Right atrium auricular region (tissue), 2 donors: ENCODE data around the gene ZNF700. TPM values are rescaled to one million over a fixed set of nuclear protein-coding genes. Genes with fewer than 3 reads are reported as not detected.
"Not testable (repeated sequence)": the region's sequence is repeated elsewhere in the genome, so short reads cannot be mapped to it uniquely, and the experiment has no call there.

Source experiments
- DNase-seq: peaks from one replicate; pipeline ENCODE4 v3.0.0-alpha.2; 2019; ENCODE audit warnings: low spot score
- H3K27ac ChIP-seq, 2 donors: fragments of 200-600 bp; sonication (generic); 1 replicate in 1 of 2; 2 replicates in 1 of 2; pipeline ENCODE4 v1.5.1; 2016 to 2019
- H3K27me3 ChIP-seq, 2 donors: fragments of 200-600 bp; sonication (generic); one replicate each; pipeline versions ENCODE4 v1.5.1 to v1.6.0; 2017 to 2019
- H3K36me3 ChIP-seq: fragments of 200-600 bp; sonication (generic); one replicate; pipeline ENCODE4 v1.5.1; 2016
- H3K4me1 ChIP-seq, 2 donors: fragments of 200-600 bp; sonication (generic); one replicate each; pipeline versions ENCODE4 v1.5.1 to v1.6.0; 2017 to 2019
- H3K4me3 ChIP-seq, 2 donors: fragments of 200-600 bp; sonication (generic); 1 replicate in 1 of 2; 2 replicates in 1 of 2; pipeline ENCODE4 v1.5.1; 2017 to 2019; ENCODE audit warnings: mild to moderate bottlenecking in 1 of 2, moderate library complexity in 1 of 2
- H3K9me3 ChIP-seq, 2 donors: fragments of 200-600 bp; sonication (generic); one replicate each; pipeline ENCODE4 v1.5.1; 2019
- total RNA-seq, 2 donors: library from RNA; depleted of rRNA; stranded (reverse); fragments of >200 nt; gene quantifications; one replicate each; pipeline ENCODE4 v1.1.0, GENCODE V29; 2016
- TF ChIP-seq, protein P1 (sequence below), 2 donors: fragments of 200-600 bp; sonication (generic); IDR thresholded peaks; one replicate each; pipeline ENCODE4 v1.5.1; 2019; ENCODE audit warnings: antibody characterized with exemption in 2 of 2

The ZNF700 gene
- total RNA-seq: 1 to 10 TPM; 4.4 to 5.2 TPM

DNA sequence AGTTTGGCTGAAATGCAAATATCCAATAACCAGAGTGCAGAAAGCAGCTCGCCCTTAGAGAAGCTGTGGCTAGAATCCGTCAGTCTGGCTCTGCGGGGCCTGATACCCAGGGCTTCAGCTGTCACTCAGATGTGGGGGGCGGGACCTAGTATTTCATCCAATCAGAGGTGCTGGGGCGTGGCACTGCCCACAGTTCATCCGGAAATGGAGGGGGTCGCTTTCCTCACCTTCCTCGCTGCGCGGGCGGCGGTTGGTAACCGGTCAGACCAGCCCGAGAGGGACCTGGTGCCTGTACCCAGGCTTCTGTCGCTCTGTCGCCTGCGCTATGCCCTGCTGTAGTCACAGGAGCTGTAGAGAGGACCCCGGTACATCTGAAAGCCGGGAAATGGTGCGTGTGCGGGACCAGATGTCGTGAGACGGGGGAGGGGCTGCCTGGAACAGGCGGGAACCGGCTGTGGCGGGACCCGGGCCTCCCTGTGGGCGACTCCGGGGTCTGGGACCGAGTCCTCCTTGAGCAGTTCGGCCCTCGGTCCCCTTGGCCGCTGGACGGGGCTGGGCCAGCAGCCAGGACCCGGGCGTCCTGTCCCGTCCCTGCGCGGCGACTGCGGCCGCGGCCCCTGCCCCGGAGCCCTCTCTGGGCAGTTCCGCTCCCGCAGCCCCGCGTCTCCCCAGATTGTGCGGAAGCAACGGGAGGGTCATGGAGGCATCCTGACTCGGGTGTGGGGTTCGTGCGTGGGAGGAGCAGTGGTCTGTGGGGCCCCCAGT lies at the start of gene ZNF700:
ZNF700 (plus strand) TSS at position 222 of the 765 bp plus-strand sequence; CDS start at position 326, 104 bp downstream.
- Histone ChIP-seq H3K27ac (peak within 1 kb of the TSS; percentile 87 to 92), H3K4me3 (peak within 1 kb of the TSS; percentile 83 to 94), H3K27me3 (no peaks in the 10 kb centered on the region), H3K36me3 (no peaks in the 10 kb centered on the region), H3K9me3 (no peaks in the 10 kb centered on the region), H3K4me1 (peaks cover 3 to 21% of the 10 kb centered on the region in 2 donors)
- DNase-seq: peak; percentile 95
- TF ChIP-seq, protein P1, sequence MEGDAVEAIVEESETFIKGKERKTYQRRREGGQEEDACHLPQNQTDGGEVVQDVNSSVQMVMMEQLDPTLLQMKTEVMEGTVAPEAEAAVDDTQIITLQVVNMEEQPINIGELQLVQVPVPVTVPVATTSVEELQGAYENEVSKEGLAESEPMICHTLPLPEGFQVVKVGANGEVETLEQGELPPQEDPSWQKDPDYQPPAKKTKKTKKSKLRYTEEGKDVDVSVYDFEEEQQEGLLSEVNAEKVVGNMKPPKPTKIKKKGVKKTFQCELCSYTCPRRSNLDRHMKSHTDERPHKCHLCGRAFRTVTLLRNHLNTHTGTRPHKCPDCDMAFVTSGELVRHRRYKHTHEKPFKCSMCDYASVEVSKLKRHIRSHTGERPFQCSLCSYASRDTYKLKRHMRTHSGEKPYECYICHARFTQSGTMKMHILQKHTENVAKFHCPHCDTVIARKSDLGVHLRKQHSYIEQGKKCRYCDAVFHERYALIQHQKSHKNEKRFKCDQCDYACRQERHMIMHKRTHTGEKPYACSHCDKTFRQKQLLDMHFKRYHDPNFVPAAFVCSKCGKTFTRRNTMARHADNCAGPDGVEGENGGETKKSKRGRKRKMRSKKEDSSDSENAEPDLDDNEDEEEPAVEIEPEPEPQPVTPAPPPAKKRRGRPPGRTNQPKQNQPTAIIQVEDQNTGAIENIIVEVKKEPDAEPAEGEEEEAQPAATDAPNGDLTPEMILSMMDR (IDR thresholded peaks at IDR 0.05): no peak

DNA sequence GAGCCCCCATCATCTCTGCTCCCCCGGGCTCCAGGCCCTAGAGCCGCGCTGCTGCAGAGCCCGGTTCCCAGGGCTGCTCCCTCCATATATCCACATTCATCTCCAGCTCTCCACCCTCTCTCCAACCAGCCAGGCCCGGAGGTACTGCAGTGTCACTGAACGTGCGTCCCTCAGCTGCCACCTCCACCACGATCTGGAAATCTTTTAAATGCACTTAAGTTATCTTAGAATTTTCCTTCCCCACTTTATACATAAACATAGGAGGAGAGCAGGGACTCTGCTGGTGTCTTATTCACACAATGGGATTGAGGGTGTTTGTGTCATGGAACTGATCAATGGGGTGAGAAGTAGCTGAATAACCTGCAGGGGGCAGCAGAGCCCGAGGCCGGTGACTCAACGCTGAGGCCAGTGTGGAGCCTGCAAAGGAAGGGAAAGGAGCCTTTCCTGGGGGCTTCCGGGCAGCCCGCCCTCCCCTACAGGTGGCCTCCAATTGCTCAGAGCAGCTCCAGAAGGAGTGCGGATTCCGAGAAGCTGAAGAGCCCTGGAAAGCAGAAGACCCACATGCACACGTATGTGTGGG lies 45.1 kb upstream of the ZNF700 start:
- DNase-seq, H3K4me1 ChIP-seq, H3K4me3 ChIP-seq, H3K36me3 ChIP-seq, H3K9me3 ChIP-seq, H3K27ac ChIP-seq, H3K27me3 ChIP-seq: not testable (repeated sequence)
- TF ChIP-seq, protein P1 (IDR thresholded peaks at IDR 0.05): peak in 1 of 2 donors; percentile 51

DNA sequence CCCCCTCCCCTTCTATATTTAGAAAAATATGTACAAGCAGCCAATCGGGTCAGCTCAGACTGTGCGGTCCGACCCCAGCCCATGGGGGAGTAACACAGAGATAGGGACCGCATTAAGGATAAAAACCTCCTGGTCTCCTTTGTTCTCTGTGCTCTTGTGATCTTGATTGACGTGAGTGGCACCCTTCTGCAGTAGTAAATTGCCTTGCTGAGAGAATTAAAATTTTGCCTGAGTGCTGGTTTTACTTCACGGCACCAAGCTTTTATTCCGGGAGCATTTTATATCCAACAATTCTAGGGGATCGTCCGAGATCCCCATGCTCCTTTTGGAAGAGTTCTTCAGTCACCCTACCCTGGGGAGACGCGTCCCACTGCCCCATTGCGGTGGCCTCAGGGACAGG lies 44.3 kb upstream of the ZNF700 start:
- no peaks in the 10 kb centered on the region for H3K36me3 ChIP-seq
- H3K9me3 ChIP-seq: no peaks in the 10 kb centered on the region
- H3K4me3 ChIP-seq: no peak overlapping the region
- H3K27me3 ChIP-seq: no peaks in the 10 kb centered on the region
- H3K4me1 ChIP-seq: no peaks in the 10 kb centered on the region
- DNase-seq: no peak
- TF ChIP-seq, protein P1 (IDR thresholded peaks at IDR 0.05): no peak
- no peak overlapping the region for H3K27ac ChIP-seq

DNA sequence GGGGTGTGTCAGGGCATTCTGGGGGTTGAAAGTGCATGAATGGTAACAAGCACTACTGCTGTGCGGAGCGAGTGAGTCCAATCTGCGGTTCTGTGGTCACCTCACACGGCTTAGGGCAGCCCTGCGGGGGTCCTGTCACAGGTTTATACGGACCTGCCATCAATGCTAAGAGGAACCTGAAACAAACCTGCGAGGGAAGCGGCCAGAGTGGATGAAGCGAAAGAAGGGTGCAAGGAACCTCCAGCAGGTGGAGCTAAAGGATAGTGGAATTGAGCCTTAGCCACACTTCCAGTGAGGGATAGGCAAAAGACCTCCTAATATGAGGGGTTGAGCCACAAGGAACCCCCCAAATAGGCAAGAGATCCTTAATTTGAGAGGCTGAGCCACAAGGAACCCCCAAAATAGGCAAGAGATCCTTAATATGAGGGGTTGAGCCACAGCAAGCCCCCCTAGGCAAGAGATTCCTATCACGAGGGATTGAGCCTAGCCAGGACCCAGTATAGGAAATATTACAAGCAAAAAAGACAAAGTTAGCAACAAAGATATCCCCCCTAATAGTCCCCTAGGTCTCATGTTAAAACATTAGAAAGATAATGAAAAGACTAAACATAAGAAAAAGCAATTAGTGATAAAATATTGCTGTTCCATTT lies 43.6 kb upstream of the ZNF700 start:
- no peak overlapping the region for H3K27ac ChIP-seq
- H3K4me3 ChIP-seq: no peak overlapping the region
- peak; percentile 62 for DNase-seq
- no peaks in the 10 kb centered on the region for H3K4me1 ChIP-seq
- TF ChIP-seq, protein P1 (IDR thresholded peaks at IDR 0.05): peak; percentile 59 to 79
- no peaks in the 10 kb centered on the region for H3K36me3 ChIP-seq
- no peaks in the 10 kb centered on the region for H3K27me3 ChIP-seq
- no peaks in the 10 kb centered on the region for H3K9me3 ChIP-seq

DNA sequence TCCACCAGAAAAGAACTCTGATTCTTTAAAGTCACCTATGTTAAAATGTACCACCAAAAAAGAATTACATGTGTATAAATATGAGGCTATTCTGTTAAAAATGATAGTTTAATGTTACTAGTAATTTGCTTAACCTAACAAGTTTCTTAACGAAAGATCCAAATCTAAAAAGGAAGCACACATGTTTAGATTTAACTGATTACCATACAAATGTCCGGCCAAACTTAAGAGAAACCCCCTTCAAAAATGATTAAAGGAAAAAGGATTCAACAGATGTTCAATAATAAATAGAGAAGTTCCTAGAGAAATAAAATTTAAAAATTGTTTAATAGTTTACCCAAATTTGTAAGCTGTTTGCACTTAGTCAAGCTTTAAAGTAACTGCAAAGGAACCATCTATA lies 42.3 kb upstream of the ZNF700 start:
- H3K36me3 ChIP-seq: no peaks in the 10 kb centered on the region
- TF ChIP-seq, protein P1 (IDR thresholded peaks at IDR 0.05): no peak
- H3K9me3 ChIP-seq: no peaks in the 10 kb centered on the region
- H3K27me3 ChIP-seq: no peaks in the 10 kb centered on the region
- no peak overlapping the region for H3K27ac ChIP-seq
- H3K4me1 ChIP-seq: peaks cover 0 to 6% of the 10 kb centered on the region in 2 donors
- no peak for DNase-seq
- no peak overlapping the region for H3K4me3 ChIP-seq
